Left renal pelvis (tissue), 4 donors: ENCODE results near the gene EMD. TPM values are rescaled to one million over a fixed set of nuclear protein-coding genes. Genes with fewer than 3 reads are reported as not detected.

Experiments
- DNase-seq, 4 donors: peaks; one replicate each; pipeline ENCODE4 v3.0.0-alpha.2; 2013; ENCODE audit warnings: low read depth in 4 of 4, low spot score in 3 of 4
- polyA plus RNA-seq, 4 donors: library from polyadenylated mRNA; unstranded; fragments of 120-200 nt; gene quantifications; one replicate each; pipeline ENCODE4 v1.2.1, GENCODE V29; 2013; ENCODE audit not compliant: insufficient read length in 4 of 4

EMD gene
- polyA plus RNA-seq, 4 donors = 59.5 to 75.9 (median 68.4) TPM

DNA sequence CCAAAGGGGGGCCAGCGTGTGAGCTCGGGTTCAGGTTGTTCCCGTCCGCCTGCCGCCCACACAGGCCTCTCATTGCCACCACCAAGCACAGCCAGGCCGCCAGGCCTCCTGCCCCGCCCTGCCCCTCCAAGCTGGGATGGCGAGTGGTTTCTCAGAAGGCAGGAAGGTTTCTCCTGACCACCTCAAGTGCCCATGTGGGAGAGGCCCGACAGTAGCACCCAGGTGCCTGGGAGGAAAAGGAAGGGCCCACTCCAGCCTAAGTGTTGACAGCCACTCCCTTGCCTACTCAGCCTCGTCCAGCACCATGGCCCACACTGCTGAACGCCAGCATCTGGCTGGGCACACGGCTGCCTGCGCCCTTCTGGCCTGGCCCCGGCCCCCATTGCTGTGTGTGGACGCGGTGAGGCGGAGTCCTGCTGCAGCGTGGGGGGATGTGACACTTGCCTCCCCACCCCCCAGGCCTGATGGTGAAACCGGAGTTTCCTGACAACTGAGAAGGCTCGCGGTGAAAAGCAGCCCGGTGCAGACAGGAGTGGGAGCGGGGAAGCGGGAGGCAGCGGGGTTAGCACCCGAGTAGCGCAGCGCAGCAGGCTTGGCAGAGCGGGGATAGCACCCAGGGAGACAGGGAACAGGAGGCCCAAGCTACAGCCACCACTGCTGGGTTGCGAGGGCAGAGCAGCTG lies 23.9 kb upstream of the EMD start:
- no peak for DNase-seq

DNA sequence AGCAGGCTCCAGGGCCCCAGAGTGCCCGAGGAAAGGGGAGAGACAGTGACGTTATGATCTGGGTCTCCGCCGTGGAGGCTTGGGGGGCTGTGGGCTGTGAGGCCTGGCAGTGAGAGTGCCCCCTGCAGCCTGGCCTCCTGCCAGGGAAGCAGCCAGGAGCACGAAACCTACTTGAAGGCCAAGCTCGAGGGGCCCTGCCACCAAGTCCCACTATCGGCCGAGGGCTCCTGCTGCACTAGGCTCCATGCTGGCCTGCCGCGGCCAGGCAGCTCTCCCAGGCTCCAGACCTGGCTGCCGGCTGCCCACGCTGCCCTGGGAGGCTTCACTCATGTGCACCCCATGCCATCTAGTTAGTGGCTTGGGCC lies 23.3 kb upstream of the EMD start:
- DNase-seq = no peak

DNA sequence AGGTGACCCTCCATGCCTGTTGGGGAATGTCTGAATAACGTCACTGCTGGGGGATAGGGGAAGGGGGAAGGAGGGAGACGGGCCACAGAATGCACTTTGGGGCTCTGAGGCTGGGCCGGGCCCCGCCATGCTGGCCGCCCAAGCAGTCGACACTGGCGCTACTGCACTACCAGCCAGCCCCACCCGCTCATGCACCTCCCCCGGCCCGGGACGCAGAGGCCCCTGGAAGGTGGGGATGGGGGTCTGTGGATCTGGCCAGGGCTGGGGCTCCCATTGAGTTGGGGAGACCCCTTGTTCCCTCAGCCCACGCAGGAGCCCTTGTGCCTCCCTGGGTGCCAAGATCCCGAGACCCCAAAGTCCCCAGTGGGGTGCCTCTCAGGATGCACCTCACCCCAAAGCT lies 22.5 kb upstream of the EMD start:
- DNase-seq = no peak

DNA sequence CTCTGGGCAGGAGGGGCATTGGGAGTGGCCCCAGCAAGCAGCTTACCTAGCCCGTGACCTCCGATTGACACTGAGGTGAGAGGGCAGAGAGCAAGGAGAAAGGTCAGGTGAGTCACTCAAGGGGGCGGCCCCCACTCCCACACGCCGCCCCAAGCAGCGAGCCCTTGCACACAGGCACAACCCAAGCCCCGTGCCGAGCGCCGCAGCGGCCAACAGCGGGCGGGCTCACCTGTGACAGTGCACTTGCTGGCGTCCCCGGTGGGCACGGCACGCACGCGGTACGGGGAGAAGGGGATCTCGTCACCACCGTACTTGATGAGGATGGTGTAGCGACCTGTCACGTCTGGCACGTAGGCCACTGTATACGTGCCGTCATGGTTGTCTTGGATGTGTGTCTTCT lies 21.9 kb upstream of the EMD start:
- DNase-seq = no peak

DNA sequence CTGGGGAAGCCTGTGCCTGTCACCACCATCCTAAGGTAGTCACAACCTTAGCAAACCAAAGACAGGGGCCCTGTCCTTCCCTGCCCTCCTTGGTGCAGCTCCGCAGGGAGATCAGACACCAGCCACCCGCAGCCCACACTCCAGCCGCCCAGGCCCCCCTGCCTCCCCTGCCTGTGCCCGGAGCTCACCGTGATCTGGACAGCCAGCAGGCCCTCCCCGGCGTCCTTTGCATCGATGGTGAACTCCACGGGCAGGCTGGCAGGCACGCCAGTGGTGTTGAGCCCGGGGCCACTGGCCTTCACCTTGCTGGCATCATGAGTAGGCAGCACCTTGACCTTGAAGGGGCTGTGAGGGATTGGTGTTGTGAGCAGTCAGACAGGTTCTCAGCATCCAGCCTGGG lies 21.1 kb upstream of the EMD start:
- no peak for DNase-seq

DNA sequence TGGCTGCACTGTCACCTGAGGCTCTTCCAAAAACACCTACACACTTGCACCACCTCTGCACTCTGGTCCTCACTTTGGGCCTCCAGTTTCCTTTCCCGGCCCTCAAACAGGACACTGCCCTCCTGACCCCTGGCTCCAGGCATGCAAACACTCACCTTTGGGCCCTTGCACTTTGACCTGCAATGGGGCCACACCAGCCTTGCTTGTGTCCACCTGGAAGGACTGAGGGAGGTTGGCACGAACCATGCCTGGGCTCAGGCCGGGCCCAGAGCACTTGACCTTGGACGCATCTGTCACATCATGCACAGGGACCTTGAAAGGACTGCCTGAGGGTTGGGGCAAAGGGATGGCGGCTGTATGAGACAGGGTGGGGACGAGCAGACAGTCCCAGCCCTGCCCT lies 20.3 kb upstream of the EMD start:
- DNase-seq = no peak

DNA sequence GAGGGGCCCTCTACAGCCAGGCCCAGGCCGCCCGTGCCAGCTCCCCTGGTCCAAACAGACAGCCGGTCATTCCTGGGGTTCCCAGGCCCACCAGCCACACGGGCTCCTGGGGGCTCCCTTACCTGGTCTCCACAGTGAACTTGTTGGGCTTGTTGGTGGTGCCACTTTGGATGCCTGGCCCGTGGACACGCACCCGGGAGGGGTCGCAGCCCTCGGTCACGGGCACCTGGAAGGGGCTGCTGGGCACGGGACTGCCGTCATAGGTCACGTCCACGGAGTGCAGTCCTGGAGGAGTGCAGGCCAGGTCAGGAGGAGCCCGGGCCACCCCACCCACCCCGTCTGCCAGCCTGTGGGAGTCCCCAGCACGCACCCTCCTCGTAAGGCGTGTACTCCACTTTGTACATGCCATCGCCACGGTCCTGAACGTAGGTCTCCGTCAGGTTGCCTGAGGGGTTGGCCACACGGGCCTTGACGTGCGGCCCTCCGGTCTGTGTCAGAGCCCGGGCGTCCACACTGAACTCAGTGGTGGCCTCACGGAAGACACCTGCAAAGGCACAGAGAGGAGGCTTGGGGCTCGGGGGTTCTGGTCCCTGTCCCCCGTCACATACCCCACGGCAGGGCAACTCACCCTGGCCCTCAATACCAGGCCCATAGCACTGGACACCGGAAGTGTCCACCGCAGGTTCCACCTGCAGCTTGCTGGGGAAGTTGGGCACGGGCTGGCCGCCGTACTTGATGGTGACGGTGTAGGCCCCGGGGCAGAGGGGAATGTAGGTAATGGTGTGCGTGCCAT lies 19.5 kb upstream of the EMD start:
- no peak for DNase-seq

DNA sequence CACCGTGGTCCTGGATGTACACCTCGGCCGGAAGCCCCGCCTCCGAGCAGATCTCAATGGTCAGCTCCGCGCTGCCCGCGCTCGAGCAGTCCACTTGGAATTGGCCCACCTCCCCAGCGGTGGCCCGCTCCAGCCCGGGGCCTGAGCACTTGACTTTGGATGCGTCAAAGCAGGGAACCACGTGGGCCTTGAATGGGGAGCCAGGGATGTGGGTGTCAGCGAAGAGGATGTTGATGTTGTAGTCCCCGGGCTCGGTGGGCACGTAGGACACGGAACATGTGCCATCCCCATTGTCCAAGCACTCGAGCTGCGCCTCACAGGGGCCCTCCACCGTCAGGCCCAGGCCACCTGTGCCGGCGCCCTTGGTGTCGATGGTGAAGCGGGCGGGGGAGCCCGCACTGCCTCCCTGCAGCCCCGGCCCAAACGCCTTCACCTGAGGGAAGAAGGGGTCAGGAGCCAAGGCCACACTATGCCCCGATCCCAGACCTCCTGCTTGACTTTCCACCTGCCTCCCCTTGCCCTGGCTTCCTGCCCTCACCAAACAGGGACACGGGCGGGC lies 18.9 kb upstream of the EMD start:
- no peak for DNase-seq

DNA sequence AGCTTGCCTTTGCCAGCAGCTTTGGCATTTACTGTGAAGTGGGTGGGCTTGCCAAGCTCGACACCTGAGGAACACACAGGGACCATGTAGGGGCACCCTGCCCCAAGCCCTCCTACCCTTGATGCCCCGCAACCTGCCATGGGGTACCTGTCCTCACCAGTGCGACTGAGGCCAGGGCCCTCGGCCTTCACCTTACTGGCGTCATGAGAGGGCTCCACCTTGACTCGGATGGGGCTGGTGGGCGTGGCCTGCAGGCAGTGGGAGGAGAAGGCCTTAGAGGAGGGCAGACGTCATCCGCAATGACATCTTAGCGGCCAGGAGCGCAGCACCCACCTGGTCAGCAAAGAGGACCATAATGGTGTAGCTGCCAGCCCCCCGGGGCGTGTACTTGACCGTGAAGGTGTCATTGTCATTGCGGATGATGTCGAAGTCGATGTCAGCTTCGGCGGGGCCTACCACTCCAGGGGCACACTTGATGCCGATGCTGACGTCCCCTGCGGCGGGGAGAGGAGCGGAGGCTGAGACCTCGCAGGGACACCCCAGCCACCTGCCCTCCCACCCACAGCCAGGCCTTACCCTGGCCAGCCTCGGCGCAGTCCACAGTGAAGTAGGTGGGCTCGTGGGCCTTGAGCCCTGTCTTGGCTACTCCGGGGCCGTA lies 16.9 kb upstream of the EMD start:
- DNase-seq = no peak

DNA sequence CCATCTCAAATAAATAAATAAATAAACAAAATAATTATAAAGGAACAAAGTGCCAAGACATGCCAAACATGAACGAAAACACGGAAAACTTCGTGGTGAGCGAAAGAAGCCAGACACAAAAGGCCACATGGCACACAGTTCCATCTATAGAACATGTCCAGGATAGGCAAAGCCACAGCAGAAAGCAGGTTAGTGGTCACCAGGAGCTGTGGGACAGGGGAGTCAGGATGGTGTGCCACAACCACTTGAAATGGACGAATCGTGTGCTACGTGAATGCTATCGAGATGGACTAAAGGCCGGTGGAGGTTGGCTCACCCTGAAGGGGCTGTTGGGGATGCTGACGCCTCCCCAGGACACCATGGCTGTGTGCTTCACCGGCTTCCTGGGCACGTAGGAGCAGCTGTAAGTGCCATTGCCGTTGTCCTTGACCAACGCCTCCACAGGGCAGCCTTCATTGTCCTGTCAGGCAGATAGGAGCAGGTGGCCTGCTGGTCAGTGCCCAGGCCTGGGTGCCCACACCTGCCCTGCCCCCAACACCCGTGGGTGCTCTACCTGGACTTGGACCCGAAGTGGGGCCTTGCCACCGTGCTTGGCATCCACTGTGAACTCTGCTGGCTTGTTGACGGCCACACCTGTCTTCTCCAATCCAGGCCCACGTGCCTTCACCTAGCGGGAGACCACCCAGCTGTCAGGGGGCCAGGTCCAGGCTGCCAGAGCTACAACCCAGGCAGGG lies 15.2 kb upstream of the EMD start:
- no peak for DNase-seq

DNA sequence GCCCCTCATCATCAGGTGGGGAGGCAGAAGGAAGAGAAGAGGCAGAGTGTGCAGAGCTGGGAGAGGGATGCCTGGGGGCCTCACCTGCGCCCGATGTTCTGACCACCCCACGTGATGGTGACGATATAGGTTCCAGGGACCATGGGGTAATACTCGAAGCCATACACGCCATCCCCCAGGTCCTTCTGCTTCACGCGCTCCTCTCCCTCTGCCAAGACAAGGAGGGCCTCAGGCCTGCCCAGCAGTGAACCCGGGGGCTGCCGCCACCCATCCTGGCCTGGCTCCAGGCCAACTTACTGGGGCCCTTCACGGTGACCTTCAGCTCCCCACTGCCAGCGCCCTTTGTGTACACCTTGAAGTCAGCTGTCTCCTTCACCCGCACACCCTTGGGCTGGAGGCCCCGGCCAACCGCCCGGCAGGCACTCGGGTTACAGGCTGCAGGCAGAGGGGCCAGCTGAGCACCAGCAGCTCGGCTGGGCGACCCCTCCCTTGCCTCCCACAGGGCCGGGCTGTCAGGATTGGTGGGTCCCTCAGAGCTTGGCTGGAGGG lies 14.0 kb upstream of the EMD start:
- DNase-seq = no peak

DNA sequence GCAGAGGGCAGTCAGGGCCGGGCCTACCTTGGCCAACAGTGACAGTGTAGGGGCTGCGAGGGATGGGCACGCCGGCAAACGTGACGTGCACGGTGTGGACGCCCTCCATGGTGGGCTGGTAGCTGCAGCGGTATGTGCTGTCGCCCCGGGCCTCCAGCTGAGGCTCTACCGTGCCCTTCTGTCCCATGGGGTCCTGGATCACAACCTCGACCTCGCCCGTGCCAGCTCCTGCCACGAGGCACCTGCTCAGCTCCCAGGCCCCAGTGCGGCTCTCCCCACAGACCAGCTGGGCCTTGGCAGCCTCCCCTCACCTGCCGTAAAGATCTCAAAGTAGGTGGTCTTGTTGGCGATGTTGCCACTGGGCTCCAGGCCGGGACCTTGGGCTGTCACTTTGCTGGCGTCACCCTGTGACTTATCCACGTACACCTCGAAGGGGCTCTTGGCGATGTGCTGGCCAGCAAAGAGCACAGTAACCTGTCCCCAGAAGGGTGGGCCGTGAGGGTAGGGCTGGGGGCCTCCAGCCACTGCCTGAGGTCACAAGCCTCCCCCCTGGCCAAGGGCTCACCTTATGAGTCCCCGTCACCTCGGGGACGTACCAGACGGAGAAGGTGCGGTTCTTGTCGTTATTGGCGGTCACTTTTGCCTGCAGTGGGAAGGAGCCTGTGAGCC lies 13.0 kb upstream of the EMD start:
- no peak for DNase-seq

DNA sequence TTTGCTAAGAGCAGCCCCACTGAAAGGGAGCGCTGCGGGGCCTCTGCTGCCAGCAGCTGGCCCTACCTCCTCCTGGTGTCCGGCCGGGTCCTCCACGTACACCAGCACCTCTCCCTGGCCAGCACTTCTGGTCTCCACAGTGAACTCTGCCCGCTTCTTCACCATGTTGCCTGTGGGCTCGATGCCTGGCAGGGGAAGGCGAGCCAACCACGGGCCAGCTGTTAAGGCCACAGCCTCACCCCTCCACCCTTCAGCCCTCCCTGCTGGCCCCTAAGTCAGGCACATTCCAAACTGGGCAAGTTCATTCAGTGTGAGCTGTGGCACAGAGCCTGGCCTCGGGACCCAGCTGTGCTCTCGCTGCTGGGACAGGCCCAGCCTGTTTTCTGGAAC lies 12.4 kb upstream of the EMD start:
- DNase-seq = no peak

DNA sequence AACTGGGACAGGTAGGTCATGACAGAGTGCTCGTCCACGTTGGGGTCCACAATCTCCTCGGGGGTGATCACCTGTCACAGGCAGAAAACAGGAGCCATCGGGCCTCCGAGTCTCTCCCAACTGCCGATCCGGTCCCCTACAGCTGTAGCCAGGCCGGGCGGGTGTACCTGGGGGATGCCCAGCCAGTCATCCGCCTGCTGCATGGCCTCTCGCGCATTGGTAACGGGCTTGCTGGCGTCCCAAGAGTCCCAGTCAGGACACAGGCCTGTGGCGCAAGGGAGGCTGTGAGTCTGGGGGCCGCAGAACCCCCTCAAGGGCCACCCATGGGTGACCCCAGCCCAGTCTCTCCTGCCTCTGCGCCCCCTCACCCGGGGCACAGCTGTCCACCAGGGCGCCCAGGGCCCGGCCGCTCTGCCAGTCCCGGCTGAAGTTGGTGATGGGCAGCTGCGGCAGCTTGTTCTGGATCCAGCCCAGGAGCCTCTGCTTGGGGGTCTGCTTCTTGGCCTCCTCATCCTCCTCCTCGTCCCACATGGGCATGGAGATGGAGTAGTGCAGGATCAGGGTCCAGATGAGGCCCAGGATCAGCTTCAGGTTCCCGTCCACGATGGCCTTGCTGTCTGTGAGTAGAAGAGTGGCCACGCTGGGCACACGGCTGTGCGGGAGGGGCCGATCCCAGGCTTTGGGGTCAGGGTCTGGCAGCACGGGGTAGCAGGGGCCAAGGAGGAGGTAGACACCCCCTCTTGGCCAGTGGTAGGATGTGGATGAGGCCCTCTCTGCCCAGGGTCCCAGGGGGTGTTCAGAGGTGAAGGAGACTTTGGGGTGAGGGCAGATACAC lies 11.4 kb upstream of the EMD start:
- no peak for DNase-seq

DNA sequence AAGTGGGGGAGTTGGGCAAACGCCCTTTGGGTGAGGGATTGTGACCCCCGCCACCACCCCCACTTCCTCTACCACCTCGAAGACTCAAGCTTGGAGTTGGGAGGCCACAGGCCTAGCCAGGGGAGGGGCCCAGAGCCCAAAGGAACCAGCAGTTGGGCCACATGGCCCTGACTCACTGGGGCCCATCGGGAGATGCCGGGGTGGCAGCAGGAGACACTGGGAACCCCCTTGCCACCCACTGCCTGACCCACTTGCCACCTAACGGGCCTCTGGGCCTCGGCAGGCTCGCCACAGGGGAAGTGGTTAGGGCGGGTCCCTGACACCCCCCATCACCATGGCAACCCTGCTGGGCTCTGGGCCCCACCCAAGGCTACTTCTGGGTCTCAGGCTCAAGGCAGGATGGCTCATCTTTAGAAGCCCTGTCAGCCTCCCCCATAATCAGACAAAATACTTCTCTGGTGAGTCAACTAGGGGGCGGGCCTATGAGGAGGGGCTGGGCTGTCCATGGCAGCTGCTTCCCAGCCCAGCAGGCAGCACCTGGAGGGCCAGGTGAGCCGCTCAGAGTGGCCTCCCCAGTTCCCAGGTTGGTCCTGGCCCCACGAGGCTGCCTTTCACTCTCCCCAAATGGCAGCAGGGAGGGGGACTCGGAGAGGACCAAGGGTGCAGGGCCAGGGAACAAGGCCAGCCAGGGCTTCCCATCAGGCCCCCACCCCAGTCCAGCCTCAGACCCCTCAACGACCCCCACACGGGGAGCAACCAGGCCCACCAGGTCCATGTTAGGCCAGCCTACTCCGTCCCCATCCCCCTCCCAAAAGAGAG lies 10.3 kb upstream of the EMD start:
- DNase-seq = no peak

DNA sequence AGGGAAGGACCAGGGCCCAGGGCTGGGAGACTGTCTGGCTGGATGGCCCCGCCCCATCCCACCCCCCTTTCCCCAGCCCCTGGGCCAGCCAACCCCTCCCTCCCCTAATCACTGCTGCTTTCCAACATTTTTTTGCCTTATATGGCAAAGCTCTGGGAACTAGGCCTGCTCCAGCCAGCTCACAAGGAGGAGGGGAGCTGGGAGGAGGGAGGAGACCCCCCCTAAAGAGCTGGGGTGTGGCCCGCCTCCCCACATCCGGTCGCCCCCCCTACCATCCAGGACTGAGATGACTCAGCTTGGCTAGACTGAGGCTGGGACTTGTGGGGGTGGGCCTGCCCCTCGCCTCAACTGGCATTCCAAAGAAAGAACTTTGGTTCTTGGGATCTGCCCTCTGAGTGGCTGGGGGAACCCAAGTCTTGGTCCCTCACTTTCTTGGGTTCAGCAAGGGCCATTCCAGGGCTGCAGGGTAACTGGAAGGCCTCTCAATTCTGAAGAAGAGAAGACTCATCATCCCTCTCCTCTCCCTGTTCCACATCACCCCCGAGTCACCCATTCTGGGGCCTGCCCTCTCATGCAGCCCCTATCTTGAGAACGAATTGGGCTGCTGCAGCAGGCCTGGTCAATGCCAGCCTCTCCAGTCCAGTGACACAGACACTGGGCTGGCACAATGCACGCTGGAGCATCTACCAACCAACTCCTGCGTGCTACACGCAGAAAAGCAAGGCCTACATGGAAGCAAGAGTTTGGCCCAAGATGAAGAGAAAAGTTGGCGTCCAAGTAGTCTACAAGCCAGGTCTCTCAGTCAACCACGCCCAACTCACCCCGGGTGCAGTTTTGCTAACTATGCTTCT lies 9.4 kb upstream of the EMD start:
- peak; percentile 60 to 79 (median 68) for DNase-seq

DNA sequence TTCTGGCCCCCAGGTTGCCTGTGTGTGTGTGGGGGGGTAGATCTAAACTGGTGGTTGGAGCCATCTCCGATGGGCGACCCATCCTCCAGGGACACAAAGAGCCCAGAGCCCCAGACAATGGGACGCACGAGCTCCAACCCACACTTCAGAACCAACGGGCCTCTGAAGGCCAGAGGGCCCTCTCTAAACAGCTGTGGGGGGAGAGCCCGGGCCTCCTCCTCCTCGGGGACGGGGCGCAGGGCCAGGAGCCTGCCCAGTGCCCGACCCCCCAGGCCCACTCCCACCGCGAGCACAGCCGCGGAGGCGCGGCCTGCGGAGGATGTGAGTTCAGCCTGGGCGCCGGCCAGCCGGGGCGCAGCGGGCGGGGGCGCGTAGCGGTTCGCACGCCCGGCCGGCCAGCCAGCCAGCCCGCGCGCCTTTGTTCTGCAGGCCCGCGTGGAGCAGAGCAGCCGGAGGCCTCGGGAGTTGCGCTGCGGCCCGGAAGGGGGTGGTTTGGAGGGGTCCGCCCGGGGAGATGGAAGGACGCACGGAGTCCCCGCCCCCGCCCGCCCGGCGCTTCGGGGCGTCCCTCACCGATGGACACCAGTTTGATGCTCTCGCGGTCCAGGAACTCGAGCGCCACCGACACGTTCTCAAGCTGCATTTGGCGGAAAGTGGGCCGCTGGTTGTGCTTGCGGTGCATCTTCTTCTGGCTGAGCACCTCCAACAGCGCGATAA lies 8.6 kb upstream of the EMD start:
- no peak for DNase-seq
